ENCODE measurements around the gene CELF3. TPM values are rescaled to one million over a fixed set of nuclear protein-coding genes. Genes with fewer than 3 reads are reported as not detected.

Gene CELF3
- polyA plus RNA-seq, 1 of the 3 experiments (the other 2 are of a cell fraction) = 0.25 TPM

GRCh38 chr1:151715726-151716404, 738 bp downstream of the CELF3 start:
- TF ChIP-seq FOSL2 (IDR thresholded peaks at IDR 0.05; ENCODE audit: borderline replicate concordance, low read depth) (no peak), RAD21 (IDR thresholded peaks at IDR 0.05; ENCODE audit: low read length) (peak; percentile 59), MXI1 (IDR thresholded peaks at IDR 0.05; ENCODE audit: low read depth, low read length) (no peak), CHD2 (IDR thresholded peaks at IDR 0.05; ENCODE audit: low read length, partially characterized antibody) (peak; percentile 21), NRF1 (IDR thresholded peaks at IDR 0.05; ENCODE audit: low read depth, low read length) (no peak), POLR2AphosphoS5 (IDR thresholded peaks at IDR 0.05; ENCODE audit: low read depth, low read length) (no peak), CTCF (IDR thresholded peaks at IDR 0.05) (peak; percentile 31), SMC3 (IDR thresholded peaks at IDR 0.05; ENCODE audit: low read depth, low read length) (peak; percentile 62; the same call in 1 of the 2 replicates)
- DNase-seq = peak; percentile 89
- CTCF ChIA-PET = interaction anchor here (0.6 to 7.1 kb wide), 34 partner anchors 8 to 1649 kb away, joined by 3 to 64 read pairs (median 4); no protein-coding TSS in a partner anchor
- Histone ChIP-seq H2AFZ (ENCODE audit: low read depth) (no peak overlapping the region), H3K9me3 (no peaks in the 10 kb centered on the region), H3K27me3 (ENCODE audit: insufficient read depth) (peaks cover 34% of the 10 kb centered on the region), H3K4me1 (ENCODE audit: control insufficient read depth in 1 of 2, insufficient read depth in 2 of 2, low read depth in 1 of 2, low read length in 1 of 2) (peaks cover 0 to 56% of the 10 kb centered on the region in 2 experiments; a peak in 3 of 4 replicates), H3K9me2 (no peaks in the 10 kb centered on the region), H3K79me2 (ENCODE audit: insufficient read depth) (no peaks in the 10 kb centered on the region), H3K27ac (ENCODE audit: low read depth in 2 of 2, low read length in 1 of 2) (peak overlapping the region in 1 of 2 experiments; percentile 77; a peak in 2 of 4 replicates), H3K36me3 (replicated peaks in 1 of 2; ENCODE audit: control insufficient read depth in 1 of 2, insufficient read depth in 2 of 2, low read length in 1 of 2) (no peaks in the 10 kb centered on the region), H3K4me3 (ENCODE audit: low read depth in 2 of 2, low read length in 1 of 2) (peak overlapping the region in 1 of 2 experiments; percentile 55; a peak in 2 of 4 replicates), H4K20me1 (ENCODE audit: insufficient read depth) (no peaks in the 10 kb centered on the region), H3K4me2 (no peak overlapping the region), H3K9ac (no peak overlapping the region), H3F3A (replicated peaks; ENCODE audit: insufficient read depth) (no peaks in the 10 kb centered on the region)
- POLR2A ChIA-PET = interaction anchor here (0.6 to 3.3 kb wide), 4 partner anchors 13 to 114 kb away, joined by 3 to 24 read pairs (median 4); partner anchors contain the start of gene TDRKH
- 20% methylated on average over 16 of the region's 17 CpGs for WGBS (ENCODE audit: low lambda C conversion rate)

GRCh38 chr1:151714820-151715725, 1.5 kb downstream of the CELF3 start:
- Histone ChIP-seq H3K9me3 (no peaks in the 10 kb centered on the region), H3K79me2 (ENCODE audit: insufficient read depth) (no peaks in the 10 kb centered on the region), H4K20me1 (ENCODE audit: insufficient read depth) (no peaks in the 10 kb centered on the region), H3K36me3 (replicated peaks in 1 of 2; ENCODE audit: control insufficient read depth in 1 of 2, insufficient read depth in 2 of 2, low read length in 1 of 2) (no peaks in the 10 kb centered on the region), H3K4me2 (no peak overlapping the region), H2AFZ (ENCODE audit: low read depth) (no peak overlapping the region), H3K27ac (ENCODE audit: low read depth in 2 of 2, low read length in 1 of 2) (no peak overlapping the region), H3K27me3 (ENCODE audit: insufficient read depth) (peaks cover 34% of the 10 kb centered on the region), H3K9me2 (no peaks in the 10 kb centered on the region), H3K9ac (no peak overlapping the region), H3K4me1 (ENCODE audit: control insufficient read depth in 1 of 2, insufficient read depth in 2 of 2, low read depth in 1 of 2, low read length in 1 of 2) (peaks cover 0 to 56% of the 10 kb centered on the region in 2 experiments; a peak in 3 of 4 replicates), H3K4me3 (ENCODE audit: low read depth in 2 of 2, low read length in 1 of 2) (peak overlapping the region in 1 of 2 experiments; percentile 55; a peak in 1 of 4 replicates), H3F3A (replicated peaks; ENCODE audit: insufficient read depth) (no peaks in the 10 kb centered on the region)
- no peak for TF ChIP-seq SMC3 (IDR thresholded peaks at IDR 0.05; ENCODE audit: low read depth, low read length)
- TF ChIP-seq REST (IDR thresholded peaks at IDR 0.05; ENCODE audit: low read depth, low read length) = 0 out of 2 replicates have a peak, but pooled peaks have one; percentile 58
- no peak for TF ChIP-seq FOXM1 (IDR thresholded peaks at IDR 0.05; ENCODE audit: low read depth)
- no peak for TF ChIP-seq IRF3 (IDR thresholded peaks at IDR 0.05; ENCODE audit: low read depth, low read length)
- no peak for TF ChIP-seq TAF1 (IDR thresholded peaks at IDR 0.05; ENCODE audit: borderline replicate concordance, low read depth, low read length)
- no peak for TF ChIP-seq FOXJ3 (CRISPR knock-in tag; IDR thresholded peaks at IDR 0.05)
- DNase-seq = no peak
- whole genome bisulfite sequencing (ENCODE audit: low lambda C conversion rate) = 59% methylated on average over 10 of the region's 10 CpGs
- ChIA-PET CTCF (interaction anchor here (0.6 to 7.1 kb wide), 23 partner anchors 9 to 277 kb away, joined by 3 to 64 read pairs (median 5); no protein-coding TSS in a partner anchor), POLR2A (interaction anchor here (0.6 to 3.3 kb wide), 3 partner anchors 14 to 115 kb away, joined by 3 to 24 read pairs (median 4); no protein-coding TSS in a partner anchor)

Data from SK-N-SH (cell line).